Ovary (tissue), 9 donors: Measurements from ENCODE around the gene RHOJ. TPM values are rescaled to one million over a fixed set of nuclear protein-coding genes. Genes with fewer than 3 reads are reported as not detected.

ENCODE experiments used
- DNase-seq, 5 donors: peaks; one replicate each; pipeline ENCODE4 v3.0.0-alpha.2; 2019 to 2020
- H3K27ac ChIP-seq, 2 donors: fragments of 200-600 bp; one replicate each; pipeline versions ENCODE4 v1.5.1 to v1.8.0; 2019 to 2022
- H3K27me3 ChIP-seq: fragments of 200-600 bp; one replicate; pipeline ENCODE4 v1.8.0; 2022
- H3K36me3 ChIP-seq: fragments of 200-600 bp; sonication (generic); one replicate; pipeline ENCODE4 v1.5.1; 2019
- H3K4me1 ChIP-seq: one replicate; pipeline ENCODE4 v1.8.1; 2013; ENCODE audit warnings: mild to moderate bottlenecking, moderate library complexity; ENCODE audit not compliant: insufficient read depth
- H3K4me3 ChIP-seq: fragments of 200-600 bp; sonication (generic); one replicate; pipeline ENCODE4 v1.5.1; 2017
- H3K9me3 ChIP-seq, 2 donors: fragments of 200-600 bp in 1 of 2; sonication (generic) in 1 of 2; one replicate each; pipeline versions ENCODE4 v1.5.1 to v1.8.1; 2013 to 2019; ENCODE audit warnings: mild to moderate bottlenecking in 1 of 2, moderate library complexity in 1 of 2
- EP300 ChIP-seq: sonication (generic); formaldehyde crosslinking; IDR thresholded peaks from one replicate; pipeline ENCODE4 v1.6.1; 2017; ENCODE audit warnings: antibody characterized with exemption
- POLR2A ChIP-seq: fragments of 450-650 bp; IDR thresholded peaks from one replicate; pipeline ENCODE4 v1.6.1; 2017; ENCODE audit warnings: antibody characterized with exemption, mild to moderate bottlenecking, moderate library complexity
- WGBS, 3 donors: extraction: QIAGEN DNeasy Blood & Tissue Kit in 1 of 3; methylation state at CpG; one replicate each; pipeline versions ENCODE4 v1.1.5 to v1.1.7; 2013 to 2017; 5-methylcytosine and 5-hydroxymethylcytosine counted together
- intact Hi-C, 4 donors: fragments of 100-400 bp; cut with DNase I; formaldehyde crosslinking; loops; one replicate each; pipeline versions ENCODE4 v1.11.0 to v1.15.1; 2022 to 2023
- polyA plus RNA-seq, 2 donors: library from polyadenylated mRNA; stranded (reverse); fragments of 200-250 nt in 1 of 2; fragments of 350-450 nt in 1 of 2; fragmentation: Illumina TruSeq in 1 of 2; extraction: RNeasy Lipid Tissue Mini Kit (QIAGEN cat#74804) in 1 of 2; gene quantifications; one replicate each; pipeline ENCODE4 v1.2.3, GENCODE V29; 2013 to 2014
- total RNA-seq, 7 donors: library from RNA; depleted of rRNA in 2 of 7; stranded (reverse); fragments of >200 nt in 2 of 7; fragmentation: NEBNext Ultra II Directional in 3 of 7; extraction: Animal tissue kit (Norgen Biotek cat#: 25700) in 3 of 7; gene quantifications; one replicate each; pipeline versions ENCODE4 v1.1.0 to v1.2.4, GENCODE V29; 2016 to 2023
- TF ChIP-seq, protein P1 (sequence below), 3 donors: fragments of 450-650 bp in 2 of 3; fragments of 200-600 bp in 1 of 3; IDR thresholded peaks; one replicate each; pipeline versions ENCODE4 v1.5.1 to v1.8.0; 2016 to 2022; ENCODE audit warnings: antibody characterized with exemption in 3 of 3, mild to moderate bottlenecking in 1 of 3
- donor health status: DM: no; HTN: no; CAD: no; lungs with moderate emphysema.
- donor health status: DM: no; HTN: no; CAD: no.
- donor health status: Bipolar disorder and iron deficiency.
- donor health status: DM: yes; HTN: yes; CAD: no.
- donor health status: DM: no; HTN: no; CAD: no.
- donor health status: DM: yes; HTN: yes; CAD: no.

Gene RHOJ
- total and polyA plus RNA-seq, 9 donors, result 4.9 to 32.9 (median 16.1) TPM

DNA sequence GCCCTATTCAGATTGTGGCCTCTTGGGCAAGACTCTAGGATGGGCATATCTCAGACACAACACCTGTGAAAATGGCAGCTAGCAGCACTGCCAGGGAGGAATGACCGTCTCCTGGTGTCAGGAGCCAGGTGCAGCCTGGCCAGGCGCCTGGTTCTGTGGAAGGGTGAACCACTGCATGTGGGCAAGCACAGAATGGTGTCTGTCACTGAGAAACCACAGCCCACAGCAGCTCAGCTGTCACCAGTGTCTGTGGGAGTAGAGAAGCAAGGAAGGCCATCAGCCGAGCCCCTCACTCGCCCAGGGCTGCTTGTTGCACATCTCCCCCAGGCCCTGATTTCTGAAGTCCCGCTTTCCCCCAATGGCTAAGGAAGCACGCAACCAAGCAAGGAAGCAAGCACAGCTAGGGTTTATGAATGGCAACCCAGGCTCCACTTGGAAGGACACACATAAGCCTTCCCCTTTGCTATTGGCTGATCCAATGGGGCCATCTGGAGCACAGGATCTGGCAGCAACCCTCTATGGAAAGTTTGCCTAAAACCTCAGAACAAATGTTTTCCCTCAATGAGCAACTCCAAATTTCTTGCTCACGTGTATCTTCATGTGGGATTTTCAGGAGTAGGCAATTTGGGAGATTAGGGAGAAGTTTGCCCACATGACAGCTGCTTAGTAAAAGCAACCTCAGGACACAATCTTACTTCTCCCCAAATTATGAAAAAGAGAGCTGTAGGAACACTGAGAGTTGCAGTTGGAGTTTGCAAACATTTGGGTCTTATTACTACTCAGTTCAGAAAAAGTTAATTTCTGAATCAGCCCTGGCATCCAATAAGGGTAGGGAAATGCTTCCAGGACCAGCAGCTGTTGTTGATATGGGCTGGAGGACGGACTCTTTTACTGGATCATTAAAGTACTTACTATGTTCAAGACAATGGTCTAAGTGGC lies 69.7 kb downstream of the RHOJ start:
- DNase-seq, result peak in 2 of 5 donors; percentile 18 to 24
- H3K4me3 ChIP-seq, result no peak overlapping the region
- intact Hi-C loops, result loop anchor here in 2 of 4 donors (5.0 to 10.0 kb wide), 2 partner anchors 92 to 99 kb away; no protein-coding TSS in a partner anchor
- H3K27me3 ChIP-seq, result no peaks in the 10 kb centered on the region
- no peaks in the 10 kb centered on the region for H3K36me3 ChIP-seq
- peaks cover 9% of the 10 kb centered on the region for H3K4me1 ChIP-seq
- TF ChIP-seq, protein P1, sequence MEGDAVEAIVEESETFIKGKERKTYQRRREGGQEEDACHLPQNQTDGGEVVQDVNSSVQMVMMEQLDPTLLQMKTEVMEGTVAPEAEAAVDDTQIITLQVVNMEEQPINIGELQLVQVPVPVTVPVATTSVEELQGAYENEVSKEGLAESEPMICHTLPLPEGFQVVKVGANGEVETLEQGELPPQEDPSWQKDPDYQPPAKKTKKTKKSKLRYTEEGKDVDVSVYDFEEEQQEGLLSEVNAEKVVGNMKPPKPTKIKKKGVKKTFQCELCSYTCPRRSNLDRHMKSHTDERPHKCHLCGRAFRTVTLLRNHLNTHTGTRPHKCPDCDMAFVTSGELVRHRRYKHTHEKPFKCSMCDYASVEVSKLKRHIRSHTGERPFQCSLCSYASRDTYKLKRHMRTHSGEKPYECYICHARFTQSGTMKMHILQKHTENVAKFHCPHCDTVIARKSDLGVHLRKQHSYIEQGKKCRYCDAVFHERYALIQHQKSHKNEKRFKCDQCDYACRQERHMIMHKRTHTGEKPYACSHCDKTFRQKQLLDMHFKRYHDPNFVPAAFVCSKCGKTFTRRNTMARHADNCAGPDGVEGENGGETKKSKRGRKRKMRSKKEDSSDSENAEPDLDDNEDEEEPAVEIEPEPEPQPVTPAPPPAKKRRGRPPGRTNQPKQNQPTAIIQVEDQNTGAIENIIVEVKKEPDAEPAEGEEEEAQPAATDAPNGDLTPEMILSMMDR (IDR thresholded peaks at IDR 0.05), result no peak
- no peak for TF ChIP-seq EP300
- TF ChIP-seq POLR2A, result no peak
- no peak overlapping the region for H3K27ac ChIP-seq
- H3K9me3 ChIP-seq, result no peaks in the 10 kb centered on the region
- WGBS, 3 donors, result 61 to 75% (median 67%) methylated on average over 7 to 8 of the region's 8 CpGs

DNA sequence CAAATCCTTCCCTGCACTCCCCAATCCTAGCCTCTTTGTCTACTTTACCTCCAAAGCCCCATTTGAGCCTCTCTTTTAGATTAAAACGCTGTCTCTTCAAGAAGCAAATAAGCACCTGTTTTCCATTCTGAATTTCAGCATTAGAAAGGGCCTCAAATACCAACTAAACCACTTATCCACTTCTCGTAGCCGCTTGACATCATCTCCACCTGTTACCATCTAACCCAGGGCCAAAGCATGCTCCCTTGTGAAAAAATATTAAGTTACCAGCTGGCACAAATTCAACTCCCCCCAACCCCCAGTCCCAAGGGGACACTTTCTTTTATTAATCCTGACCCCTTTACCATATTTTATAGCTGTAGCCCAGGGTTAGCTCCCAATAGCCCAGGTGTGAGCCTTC lies 71.4 kb downstream of the RHOJ start:
- H3K9me3 ChIP-seq, result no peaks in the 10 kb centered on the region
- no peak for DNase-seq
- no peak overlapping the region for H3K27ac ChIP-seq
- intact Hi-C loops, result loop anchor here in 2 of 4 donors (2.0 to 10.0 kb wide), 2 partner anchors 101 kb away; no protein-coding TSS in a partner anchor
- no peak for TF ChIP-seq EP300
- TF ChIP-seq, protein P1 (IDR thresholded peaks at IDR 0.05), result no peak
- TF ChIP-seq POLR2A, result no peak
- H3K4me3 ChIP-seq, result no peak overlapping the region
- 84 to 94% (median 90%) methylated on average over 3 of the region's 3 CpGs for WGBS, 3 donors
- H3K36me3 ChIP-seq, result no peaks in the 10 kb centered on the region
- peaks cover 9% of the 10 kb centered on the region for H3K4me1 ChIP-seq
- no peaks in the 10 kb centered on the region for H3K27me3 ChIP-seq

DNA sequence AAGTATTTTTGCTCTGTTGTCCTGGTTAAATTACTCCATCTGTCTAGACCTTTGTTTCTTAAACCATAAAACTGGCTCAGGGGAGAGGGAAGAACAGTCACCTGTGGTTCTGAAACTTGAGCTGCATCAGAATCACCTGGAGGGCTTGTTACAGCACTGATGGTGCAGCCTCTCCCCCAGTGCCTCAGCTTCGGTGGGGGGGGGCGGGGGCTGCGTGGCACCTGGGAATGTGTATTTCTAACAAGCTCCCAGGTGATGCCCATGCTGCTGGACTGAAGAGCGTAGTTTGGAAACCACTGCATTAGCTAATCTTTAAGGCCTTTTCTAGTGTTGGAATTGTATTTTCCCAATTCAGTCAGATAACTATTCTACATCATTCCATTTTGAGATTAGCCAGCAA lies 71.8 kb downstream of the RHOJ start:
- no peak overlapping the region for H3K27ac ChIP-seq
- 79 to 85% (median 85%) methylated on average over 4 of the region's 4 CpGs for WGBS, 3 donors
- DNase-seq, result no peak
- TF ChIP-seq EP300 (no peak), POLR2A (no peak)
- TF ChIP-seq, protein P1 (IDR thresholded peaks at IDR 0.05), result no peak
- peaks cover 9% of the 10 kb centered on the region for H3K4me1 ChIP-seq
- H3K27me3 ChIP-seq, result no peaks in the 10 kb centered on the region
- H3K9me3 ChIP-seq, result no peaks in the 10 kb centered on the region
- H3K4me3 ChIP-seq, result no peak overlapping the region
- intact Hi-C loops, result loop anchor here in 2 of 4 donors (2.0 to 10.0 kb wide), 2 partner anchors 101 kb away; no protein-coding TSS in a partner anchor
- no peaks in the 10 kb centered on the region for H3K36me3 ChIP-seq

DNA sequence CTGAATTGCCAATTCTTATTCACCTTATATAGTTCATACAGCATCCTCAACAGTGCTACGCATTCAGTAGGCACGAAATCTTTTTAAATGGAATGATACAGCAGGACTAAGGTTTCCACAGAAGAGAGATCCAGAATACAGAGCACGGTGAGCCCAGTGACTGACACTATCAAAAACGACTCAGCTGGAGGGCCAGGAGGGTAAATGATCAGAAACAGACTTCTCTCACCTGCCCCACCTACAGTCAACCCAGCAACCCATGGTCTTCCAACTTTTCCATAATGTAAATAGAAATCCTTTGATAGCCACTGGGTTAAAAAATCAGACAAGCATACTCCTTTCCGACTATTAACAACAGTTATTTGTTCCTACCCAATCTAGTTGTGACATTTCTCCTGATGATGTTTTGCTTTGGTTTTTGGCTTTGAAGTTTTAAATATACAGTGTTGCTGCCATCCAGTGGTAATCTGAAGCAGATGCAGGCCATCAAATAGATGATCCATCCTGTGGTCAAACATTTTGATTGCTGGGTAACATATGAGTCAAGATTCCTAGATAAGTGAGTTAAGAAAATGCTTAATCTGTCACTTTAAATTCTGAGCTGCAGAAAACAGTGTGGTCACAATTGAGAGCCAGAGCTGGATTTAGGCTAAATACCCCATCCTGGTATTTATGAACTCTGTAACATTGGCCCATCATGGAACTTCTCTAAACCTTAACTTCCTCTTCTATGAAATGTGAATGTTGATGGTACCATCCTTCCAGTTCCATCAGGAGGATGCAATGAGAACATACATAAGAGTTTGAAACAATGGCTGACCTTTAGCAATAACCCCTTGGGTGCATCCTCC lies 72.5 kb downstream of the RHOJ start:
- Histone ChIP-seq H3K4me3 (no peak overlapping the region), H3K9me3 (no peaks in the 10 kb centered on the region), H3K27me3 (no peaks in the 10 kb centered on the region), H3K27ac (no peak overlapping the region), H3K36me3 (no peaks in the 10 kb centered on the region), H3K4me1 (peaks cover 9% of the 10 kb centered on the region)
- DNase-seq, result no peak
- intact Hi-C loops, result loop anchor here in 3 of 4 donors (1.0 to 10.0 kb wide), 3 partner anchors 102 kb away; no protein-coding TSS in a partner anchor
- no peak for TF ChIP-seq EP300
- TF ChIP-seq, protein P1 (IDR thresholded peaks at IDR 0.05), result peak; percentile 37 to 81 (median 80)
- WGBS, 3 donors, result 43 to 51% (median 50%) methylated on average over 5 of the region's 5 CpGs
